ENCODE measurements around the gene PLA2G3.
"Not testable (repeated sequence)": the region's sequence is repeated elsewhere in the genome, so short reads cannot be mapped to it uniquely, and the experiment has no call there.

Gene PLA2G3, protein sequence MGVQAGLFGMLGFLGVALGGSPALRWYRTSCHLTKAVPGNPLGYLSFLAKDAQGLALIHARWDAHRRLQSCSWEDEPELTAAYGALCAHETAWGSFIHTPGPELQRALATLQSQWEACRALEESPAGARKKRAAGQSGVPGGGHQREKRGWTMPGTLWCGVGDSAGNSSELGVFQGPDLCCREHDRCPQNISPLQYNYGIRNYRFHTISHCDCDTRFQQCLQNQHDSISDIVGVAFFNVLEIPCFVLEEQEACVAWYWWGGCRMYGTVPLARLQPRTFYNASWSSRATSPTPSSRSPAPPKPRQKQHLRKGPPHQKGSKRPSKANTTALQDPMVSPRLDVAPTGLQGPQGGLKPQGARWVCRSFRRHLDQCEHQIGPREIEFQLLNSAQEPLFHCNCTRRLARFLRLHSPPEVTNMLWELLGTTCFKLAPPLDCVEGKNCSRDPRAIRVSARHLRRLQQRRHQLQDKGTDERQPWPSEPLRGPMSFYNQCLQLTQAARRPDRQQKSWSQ

DNA sequence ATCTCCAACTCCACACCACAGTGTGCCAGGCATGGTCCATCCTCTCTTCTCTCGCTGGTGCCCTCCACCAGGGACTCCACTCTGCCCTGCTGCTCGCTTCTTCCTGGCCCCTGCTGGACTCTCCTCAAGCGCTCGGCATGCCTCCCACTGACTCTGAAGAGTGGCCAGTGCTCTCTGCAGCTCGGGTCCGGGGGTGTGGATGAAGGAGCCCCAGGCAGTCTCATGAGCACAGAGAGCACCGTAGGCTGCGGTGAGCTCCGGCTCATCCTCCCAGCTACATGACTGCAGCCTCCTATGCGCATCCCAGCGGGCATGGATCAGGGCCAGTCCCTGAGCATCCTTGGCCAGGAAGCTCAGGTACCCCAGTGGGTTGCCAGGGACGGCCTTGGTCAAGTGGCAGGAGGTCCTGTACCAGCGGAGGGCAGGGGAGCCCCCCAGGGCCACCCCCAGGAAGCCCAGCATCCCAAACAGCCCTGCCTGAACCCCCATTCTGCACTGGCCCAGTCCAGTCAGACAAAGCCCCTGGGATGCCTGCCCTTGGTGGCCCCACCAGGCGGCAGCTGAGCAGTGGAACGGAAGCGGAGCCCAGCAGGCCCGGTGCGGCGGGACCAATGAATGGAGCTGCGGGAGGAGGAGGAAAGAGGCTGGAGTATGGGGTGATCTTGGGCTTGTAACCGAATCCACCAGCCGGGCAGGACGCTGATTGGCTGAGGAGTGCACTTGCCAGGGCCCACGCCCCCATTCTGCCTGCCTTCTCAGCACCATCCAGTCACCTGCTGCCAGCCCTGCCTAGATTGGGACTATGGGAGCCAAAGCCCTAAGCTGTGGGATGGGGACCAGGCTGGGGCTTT lies at the start of gene PLA2G3:
Gene PLA2G3, minus strand, starts transcription at position 643 of the 851 bp plus-strand sequence. Its CDS starts 154 bp downstream, at position 489.
- FAIRE-seq, result no peak
- no peak for DNase-seq (ENCODE audit: low spot score)

DNA sequence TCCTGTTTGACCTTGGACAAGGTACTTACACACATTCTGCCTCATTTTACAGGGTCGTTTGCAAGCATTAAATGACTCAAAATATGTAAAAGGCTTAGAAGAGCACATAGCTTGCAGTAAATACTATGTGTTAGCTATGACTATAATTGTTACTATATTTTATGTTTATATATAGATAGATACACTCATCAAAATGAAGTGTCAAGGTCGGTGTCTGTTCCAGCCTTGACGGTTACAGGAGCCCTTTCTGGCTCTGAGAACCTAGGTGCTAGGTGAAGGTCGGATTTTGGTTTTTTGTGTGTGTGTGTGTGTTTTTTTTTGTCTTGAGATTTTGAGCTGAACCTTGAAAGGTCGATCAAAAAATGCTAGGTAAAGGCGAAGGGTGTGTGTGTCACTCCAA lies 47.3 kb upstream of the PLA2G3 start:
- FAIRE-seq, result no peak
- no peak for DNase-seq (ENCODE audit: low spot score)

- FAIRE-seq, result no peak
- no peak for DNase-seq (ENCODE audit: low spot score)
Observed at GRCh38 chr22:31185056-31185455, 44.7 kb upstream of the PLA2G3 start.

DNA sequence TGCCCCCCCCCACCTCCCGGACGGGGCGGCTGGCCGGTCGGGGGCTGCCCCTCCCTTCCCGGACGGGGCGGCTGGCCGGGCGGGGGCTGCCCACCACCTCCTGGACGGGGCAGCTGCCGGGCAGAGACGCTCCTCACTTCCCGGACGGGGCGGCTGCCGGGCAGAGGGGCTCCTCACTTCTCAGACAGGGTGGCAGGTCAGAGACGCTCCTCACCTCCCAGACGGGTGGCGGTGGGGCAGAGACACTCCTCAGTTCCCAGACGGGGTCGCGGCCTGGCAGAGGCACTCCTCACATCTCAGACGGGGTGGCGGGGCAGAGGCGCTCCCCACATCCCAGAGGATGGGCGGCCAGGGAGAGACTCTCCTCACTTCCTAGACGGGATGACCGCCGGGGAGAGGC lies 43.7 kb upstream of the PLA2G3 start:
- FAIRE-seq, result no peak
- DNase-seq (ENCODE audit: low spot score), result no peak

DNA sequence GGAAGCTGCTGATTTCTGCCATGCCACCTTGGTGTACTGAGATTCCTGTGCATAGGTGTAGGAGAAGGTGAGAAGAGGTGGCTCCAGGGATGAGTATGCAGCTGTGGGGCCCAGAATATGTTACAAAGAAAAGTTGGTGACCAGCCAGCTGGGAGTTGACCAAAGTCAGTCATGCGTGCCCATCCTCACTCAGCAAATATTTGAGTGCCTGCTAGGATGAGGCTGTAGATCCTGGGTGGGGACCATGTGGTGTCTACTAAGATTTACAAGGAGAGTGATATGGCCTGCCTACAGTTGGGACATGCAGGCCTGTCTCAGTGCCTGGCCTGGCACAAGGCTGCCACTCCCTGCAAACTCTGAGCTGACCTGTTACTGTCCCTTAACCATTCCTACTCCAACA lies 39.0 kb upstream of the PLA2G3 start:
- peak; percentile 27 for DNase-seq (ENCODE audit: low spot score)
- FAIRE-seq, result peak; percentile 86

DNA sequence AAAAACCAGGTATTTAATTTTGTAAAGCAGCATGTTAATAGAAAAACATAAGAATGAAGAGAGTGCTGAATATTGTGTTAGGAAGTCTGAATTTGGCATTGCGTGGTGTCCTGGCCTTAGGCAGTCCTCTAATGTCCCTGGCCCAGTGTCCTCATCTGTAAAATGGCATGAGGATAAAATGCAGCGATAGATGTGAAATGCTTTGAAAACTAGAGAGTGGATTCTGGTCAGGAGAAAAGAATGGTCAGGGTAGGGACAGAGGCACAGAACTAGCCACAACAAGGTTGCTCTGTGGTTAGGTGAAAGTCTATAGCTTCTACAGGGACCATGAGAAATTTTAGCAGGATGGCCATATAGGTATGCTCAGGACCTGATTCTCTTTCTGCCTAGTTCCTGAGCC lies 38.6 kb upstream of the PLA2G3 start:
- DNase-seq (ENCODE audit: low spot score) (no peak), FAIRE-seq (no peak)

DNA sequence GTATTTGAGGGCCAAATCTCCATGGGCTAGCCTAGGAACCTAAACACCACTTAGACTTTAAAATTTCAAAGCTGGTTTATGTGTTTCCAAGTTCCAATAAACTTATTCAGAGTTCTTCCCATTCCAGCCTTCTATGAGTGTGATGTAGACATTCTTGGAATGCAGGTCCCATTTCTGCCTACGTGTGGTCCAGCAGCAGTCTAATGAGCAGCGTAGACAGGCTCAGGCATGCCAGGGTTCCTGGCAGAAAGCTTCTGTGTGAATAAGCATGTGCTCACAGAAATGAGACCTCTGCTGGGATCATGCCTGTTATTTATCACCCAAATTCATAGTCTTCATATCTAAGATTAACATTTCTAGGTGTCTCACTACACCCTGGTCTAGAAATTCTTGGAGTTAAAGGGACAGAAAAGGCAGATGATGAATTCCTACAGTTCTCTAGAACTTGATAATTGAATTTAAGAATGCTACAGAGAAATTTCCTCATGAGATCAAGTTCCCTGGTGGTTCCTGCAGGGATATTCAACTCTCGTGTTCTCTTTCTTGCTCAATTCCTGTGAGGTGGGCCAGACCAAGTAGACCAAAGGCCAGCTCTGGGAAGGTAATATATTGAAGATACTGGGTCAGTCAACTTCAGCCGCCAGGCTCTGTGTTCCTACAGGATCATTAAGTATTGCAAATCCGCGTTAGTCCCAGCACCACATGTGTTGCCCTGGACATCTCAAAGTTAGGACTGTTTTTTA lies 37.3 kb upstream of the PLA2G3 start:
- no peak for FAIRE-seq
- DNase-seq (ENCODE audit: low spot score), result peak; percentile 50

- DNase-seq (ENCODE audit: low spot score) (no peak), FAIRE-seq (no peak)
Observed at GRCh38 chr22:31176923-31177322, 36.6 kb upstream of the PLA2G3 start.

GRCh38 chr22:31173386-31174145 lies 33.3 kb upstream of the PLA2G3 start:
- DNase-seq (ENCODE audit: low spot score) (peak; percentile 57), FAIRE-seq (peak; percentile 84)

GRCh38 chr22:31171734-31172133 lies 31.4 kb upstream of the PLA2G3 start:
- FAIRE-seq, result not testable (repeated sequence)

GRCh38 chr22:31170971-31171370 lies 30.7 kb upstream of the PLA2G3 start:
- FAIRE-seq, result no peak
- DNase-seq (ENCODE audit: low spot score), result no peak

More at GRCh38 chr22:31171734-31172133, 31.4 kb upstream of the PLA2G3 start:
- DNase-seq (ENCODE audit: low spot score), result not testable (repeated sequence)

DNA sequence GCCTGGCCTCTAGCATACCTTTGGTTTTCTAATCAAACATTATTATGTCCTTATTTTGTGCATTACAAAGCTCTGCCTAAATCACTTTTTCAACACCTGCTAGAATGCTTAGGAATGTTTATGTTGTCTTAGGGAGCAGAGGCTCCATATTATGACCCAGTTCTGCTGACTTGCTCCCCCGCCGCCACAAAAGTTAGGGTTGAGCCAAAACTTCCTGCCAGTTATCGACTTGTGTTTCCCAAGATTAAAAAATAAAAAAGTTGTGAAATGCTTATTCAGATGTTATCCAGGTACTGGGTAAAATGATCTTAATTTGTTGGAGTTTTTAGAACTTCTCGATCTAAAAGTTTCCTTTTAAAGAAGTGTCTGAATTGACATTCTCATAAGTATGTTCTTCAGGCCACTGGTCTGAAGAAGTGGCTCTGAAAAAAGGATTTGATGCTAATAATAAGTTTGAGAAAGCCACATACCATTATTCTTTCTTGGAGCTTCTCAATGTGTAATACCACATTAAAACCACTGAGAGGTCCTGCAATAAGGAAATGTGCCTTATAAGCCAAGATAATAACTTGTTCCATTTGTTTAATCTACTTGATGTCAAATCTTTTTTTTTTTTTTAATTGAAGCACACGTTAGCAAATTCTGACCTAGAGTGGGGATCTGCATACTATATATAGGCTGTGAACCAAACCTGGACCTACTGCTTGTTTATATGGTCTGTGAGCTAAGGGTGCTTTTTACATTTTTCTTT lies 21.9 kb upstream of the PLA2G3 start:
- FAIRE-seq, result no peak

DNA sequence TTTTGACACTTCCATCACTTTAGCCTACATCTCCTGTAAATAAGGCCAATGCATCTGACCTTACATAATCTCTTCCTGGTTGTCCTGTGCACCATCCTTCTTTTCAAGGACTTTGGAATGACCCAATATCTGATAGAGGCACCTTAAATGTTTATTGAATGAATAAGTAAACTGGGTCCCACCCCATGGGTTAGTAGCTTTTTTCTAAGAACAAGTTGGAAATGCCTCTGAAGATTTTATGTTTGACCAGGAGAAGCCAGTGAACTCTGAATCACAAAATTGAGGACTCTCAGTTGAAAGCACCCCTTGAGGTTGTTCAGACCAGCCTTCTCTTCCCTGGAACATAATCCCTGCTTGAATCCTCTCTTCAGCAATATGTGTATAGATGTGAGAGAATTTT lies 21.1 kb upstream of the PLA2G3 start:
- DNase-seq (ENCODE audit: low spot score), result no peak
- FAIRE-seq, result no peak

More for the DNA sequence above, 21.9 kb upstream of the PLA2G3 start:
- no peak for DNase-seq (ENCODE audit: low spot score)

- FAIRE-seq, result no peak
- DNase-seq (ENCODE audit: low spot score), result no peak
Observed at GRCh38 chr22:31160328-31160978, 20.1 kb upstream of the PLA2G3 start.

GRCh38 chr22:31155422-31155821 lies 15.1 kb upstream of the PLA2G3 start:
- no peak for FAIRE-seq
- DNase-seq (ENCODE audit: low spot score), result no peak

DNA sequence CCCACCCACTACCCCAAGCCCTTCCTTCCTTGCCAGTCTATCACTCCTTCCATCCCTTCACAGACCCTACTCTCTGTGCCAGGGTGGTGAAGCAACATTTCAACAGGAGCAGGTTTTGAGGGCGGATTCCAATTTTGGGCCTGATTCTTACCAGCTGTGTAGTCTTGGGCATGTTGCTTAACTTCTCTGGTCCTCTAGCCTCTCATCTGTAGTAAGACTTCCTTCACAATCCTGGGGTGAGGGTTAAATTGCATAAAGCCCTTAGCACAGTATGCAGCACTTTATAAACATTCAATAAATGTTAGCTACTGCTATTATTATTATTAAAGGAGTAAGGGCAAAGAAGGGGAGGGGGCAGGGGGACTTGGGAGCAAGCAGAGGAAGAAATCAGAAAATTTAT lies 14.7 kb upstream of the PLA2G3 start:
- DNase-seq (ENCODE audit: low spot score) (no peak), FAIRE-seq (no peak)

DNA sequence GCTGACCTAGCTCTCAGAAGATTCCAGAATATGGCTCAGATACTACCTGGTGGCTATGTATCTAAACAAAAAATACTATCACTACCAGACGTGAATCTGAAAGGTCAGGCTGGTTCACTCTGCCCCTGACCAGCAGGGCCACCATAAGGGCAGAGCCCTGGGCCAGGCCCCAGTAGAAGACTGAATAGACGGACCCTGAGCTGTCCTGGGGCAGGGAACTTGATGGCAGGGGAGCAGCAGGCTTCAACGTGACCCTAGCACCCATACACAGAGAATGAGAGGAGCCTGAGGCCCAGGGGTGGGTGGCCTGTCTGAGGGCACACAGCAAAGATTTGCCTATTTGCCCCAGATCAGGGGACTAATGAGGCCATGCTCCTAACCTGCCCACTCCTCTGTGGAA lies 13.0 kb upstream of the PLA2G3 start:
- DNase-seq (ENCODE audit: low spot score) (no peak), FAIRE-seq (no peak)

DNA sequence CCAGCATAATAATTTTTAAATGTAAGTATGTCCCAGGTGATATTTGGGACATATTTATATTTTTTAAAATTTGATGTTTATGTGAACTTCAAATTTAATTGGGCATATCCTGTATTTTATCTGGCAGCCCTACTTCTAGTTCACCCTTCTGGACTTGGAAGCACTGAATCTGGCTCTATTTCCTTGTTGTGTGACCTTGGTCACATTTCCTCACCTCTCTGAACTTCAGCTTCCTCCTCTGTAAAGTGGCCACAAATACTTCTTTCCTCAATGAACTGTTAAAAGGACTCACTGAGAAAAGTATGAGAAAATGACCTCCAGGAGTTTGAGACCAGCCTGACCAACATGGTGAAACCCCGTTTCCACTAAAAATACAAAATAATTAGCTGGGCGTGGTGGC lies 11.6 kb upstream of the PLA2G3 start:
- no peak for FAIRE-seq
- no peak for DNase-seq (ENCODE audit: low spot score)

GRCh38 chr22:31150615-31151014 lies 10.3 kb upstream of the PLA2G3 start:
- FAIRE-seq, result no peak
- no peak for DNase-seq (ENCODE audit: low spot score)

Data from urothelium cell line (cell line).